Left ventricle myocardium inferior (tissue), 1 donor: ENCODE results near the gene USP17L24. TPM values are rescaled to one million over a fixed set of nuclear protein-coding genes. Genes with fewer than 3 reads are reported as not detected.
"Not testable (repeated sequence)": the region's sequence is repeated elsewhere in the genome, so short reads cannot be mapped to it uniquely, and the experiment has no call there.

ENCODE experiments used
- DNase-seq: peaks from one replicate; pipeline ENCODE4 v3.0.0-alpha.2; 2020
- H3K27ac ChIP-seq: fragments of 200-600 bp; replicated peaks from 2 replicates; pipeline ENCODE4 v1.8.0; 2021
- H3K27me3 ChIP-seq: fragments of 200-600 bp; 2 replicates; pipeline ENCODE4 v1.8.0; 2021; ENCODE audit warnings: low read depth
- H3K36me3 ChIP-seq: fragments of 200-600 bp; 2 replicates; pipeline ENCODE4 v1.8.0; 2021
- H3K4me1 ChIP-seq: fragments of 200-600 bp; 2 replicates; pipeline ENCODE4 v1.8.0; 2021
- H3K4me3 ChIP-seq: fragments of 200-600 bp; 2 replicates; pipeline ENCODE4 v1.8.0; 2021; ENCODE audit warnings: mild to moderate bottlenecking, moderate library complexity
- H3K9me3 ChIP-seq: fragments of 200-600 bp; replicated peaks from 2 replicates; pipeline ENCODE4 v1.8.0; 2021
- intact Hi-C: fragments of 100-400 bp; cut with micrococcal nuclease; formaldehyde crosslinking; loops from one replicate; pipeline ENCODE4 v1.11.0; 2022
- long read RNA-seq: library from polyadenylated mRNA; unstranded; transcript quantifications from one replicate; pipeline ENCODE4 v2.0.0, GENCODE V29; 2021
- total RNA-seq: library from RNA; stranded (reverse); fragmentation: NEBNext Ultra II Directional; extraction: Animal tissue kit (Norgen Biotek cat#: 25700); gene quantifications from one replicate; pipeline ENCODE4 v1.2.1, GENCODE V29; 2021
- donor health status: DM: no; HTN: yes; CAD: no; lungs with severe emphysema.

USP17L24 gene, protein sequence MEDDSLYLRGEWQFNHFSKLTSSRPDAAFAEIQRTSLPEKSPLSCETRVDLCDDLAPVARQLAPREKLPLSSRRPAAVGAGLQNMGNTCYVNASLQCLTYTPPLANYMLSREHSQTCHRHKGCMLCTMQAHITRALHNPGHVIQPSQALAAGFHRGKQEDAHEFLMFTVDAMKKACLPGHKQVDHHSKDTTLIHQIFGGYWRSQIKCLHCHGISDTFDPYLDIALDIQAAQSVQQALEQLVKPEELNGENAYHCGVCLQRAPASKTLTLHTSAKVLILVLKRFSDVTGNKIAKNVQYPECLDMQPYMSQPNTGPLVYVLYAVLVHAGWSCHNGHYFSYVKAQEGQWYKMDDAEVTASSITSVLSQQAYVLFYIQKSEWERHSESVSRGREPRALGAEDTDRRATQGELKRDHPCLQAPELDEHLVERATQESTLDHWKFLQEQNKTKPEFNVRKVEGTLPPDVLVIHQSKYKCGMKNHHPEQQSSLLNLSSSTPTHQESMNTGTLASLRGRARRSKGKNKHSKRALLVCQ
- total RNA-seq = not detected
- long read RNA-seq = 0 reads

DNA sequence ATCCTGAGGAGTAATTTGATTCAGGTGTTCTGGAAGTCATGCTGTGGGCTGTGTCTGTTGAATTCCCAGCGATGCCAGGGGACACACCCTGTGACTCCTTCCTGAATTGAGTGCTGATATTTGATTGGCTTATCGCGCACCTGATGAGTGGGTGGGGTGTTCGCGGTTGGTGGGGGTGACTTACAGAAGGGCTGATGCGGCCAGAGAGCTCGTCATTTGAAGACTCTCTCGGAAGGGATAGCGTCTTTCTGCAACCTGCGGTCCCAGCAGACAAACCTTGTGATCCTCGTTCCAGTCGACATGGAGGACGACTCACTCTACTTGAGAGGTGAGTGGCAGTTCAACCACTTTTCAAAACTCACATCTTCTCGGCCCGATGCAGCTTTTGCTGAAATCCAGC lies at the start of gene USP17L24:
Gene USP17L24 (plus strand): TSS at position 301 of the 400 bp plus-strand sequence. CDS start 0 bp downstream, at position 301.
- DNase-seq, H3K9me3 ChIP-seq, H3K27me3 ChIP-seq, H3K36me3 ChIP-seq, H3K4me3 ChIP-seq, H3K4me1 ChIP-seq, intact Hi-C loops, H3K27ac ChIP-seq: not testable (repeated sequence)

DNA sequence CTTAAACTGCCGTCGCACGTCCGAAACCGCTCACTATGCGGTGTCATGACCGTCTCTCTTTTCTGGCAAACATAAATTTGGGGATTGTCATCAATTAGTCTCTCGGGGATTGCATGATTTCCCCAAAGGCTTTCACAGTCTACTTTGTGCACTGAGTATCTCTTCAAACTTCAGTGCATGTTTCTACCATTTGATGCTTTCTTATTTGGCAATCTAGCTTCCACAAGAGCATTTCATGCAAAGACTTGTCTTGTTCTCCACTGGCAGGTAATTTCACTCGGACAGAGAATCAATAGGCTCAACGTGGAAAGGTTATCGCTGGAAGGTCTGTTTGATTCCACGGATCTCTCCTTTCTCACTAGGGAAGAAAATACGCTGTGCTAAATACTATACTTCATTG lies 774 bp upstream of the USP17L24 start:
- intact Hi-C loops, H3K4me3 ChIP-seq, DNase-seq, H3K36me3 ChIP-seq, H3K4me1 ChIP-seq, H3K27me3 ChIP-seq, H3K27ac ChIP-seq, H3K9me3 ChIP-seq: not testable (repeated sequence)

DNA sequence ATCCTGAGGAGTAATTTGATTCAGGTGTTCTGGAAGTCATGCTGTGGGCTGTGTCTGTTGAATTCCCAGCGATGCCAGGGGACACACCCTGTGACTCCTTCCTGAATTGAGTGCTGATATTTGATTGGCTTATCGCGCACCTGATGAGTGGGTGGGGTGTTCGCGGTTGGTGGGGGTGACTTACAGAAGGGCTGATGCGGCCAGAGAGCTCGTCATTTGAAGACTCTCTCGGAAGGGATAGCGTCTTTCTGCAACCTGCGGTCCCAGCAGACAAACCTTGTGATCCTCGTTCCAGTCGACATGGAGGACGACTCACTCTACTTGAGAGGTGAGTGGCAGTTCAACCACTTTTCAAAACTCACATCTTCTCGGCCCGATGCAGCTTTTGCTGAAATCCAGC lies 4.6 kb downstream of the USP17L24 start, which contains the start of gene USP17L25:
Gene USP17L25 (plus strand): TSS at position 301 of the 400 bp plus-strand sequence. CDS start 0 bp downstream, at position 301.
- DNase-seq, H3K27me3 ChIP-seq, H3K4me1 ChIP-seq, intact Hi-C loops, H3K4me3 ChIP-seq, H3K9me3 ChIP-seq, H3K27ac ChIP-seq, H3K36me3 ChIP-seq: not testable (repeated sequence)

DNA sequence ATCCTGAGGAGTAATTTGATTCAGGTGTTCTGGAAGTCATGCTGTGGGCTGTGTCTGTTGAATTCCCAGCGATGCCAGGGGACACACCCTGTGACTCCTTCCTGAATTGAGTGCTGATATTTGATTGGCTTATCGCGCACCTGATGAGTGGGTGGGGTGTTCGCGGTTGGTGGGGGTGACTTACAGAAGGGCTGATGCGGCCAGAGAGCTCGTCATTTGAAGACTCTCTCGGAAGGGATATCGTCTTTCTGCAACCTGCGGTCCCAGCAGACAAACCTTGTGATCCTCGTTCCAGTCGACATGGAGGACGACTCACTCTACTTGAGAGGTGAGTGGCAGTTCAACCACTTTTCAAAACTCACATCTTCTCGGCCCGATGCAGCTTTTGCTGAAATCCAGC lies 9.4 kb downstream of the USP17L24 start, which contains the start of gene USP17L26:
Gene USP17L26 (plus strand): TSS at position 301 of the 400 bp plus-strand sequence. CDS start 0 bp downstream, at position 301.
- H3K4me3 ChIP-seq, H3K27me3 ChIP-seq, H3K9me3 ChIP-seq, DNase-seq, intact Hi-C loops, H3K36me3 ChIP-seq, H3K27ac ChIP-seq, H3K4me1 ChIP-seq: not testable (repeated sequence)

DNA sequence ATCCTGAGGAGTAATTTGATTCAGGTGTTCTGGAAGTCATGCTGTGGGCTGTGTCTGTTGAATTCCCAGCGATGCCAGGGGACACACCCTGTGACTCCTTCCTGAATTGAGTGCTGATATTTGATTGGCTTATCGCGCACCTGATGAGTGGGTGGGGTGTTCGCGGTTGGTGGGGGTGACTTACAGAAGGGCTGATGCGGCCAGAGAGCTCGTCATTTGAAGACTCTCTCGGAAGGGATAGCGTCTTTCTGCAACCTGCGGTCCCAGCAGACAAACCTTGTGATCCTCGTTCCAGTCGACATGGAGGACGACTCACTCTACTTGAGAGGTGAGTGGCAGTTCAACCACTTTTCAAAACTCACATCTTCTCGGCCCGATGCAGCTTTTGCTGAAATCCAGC lies 14.1 kb downstream of the USP17L24 start, which contains the start of gene USP17L5:
Gene USP17L5 (plus strand): TSS at position 301 of the 400 bp plus-strand sequence. CDS start 0 bp downstream, at position 301.
- H3K27ac ChIP-seq, H3K4me3 ChIP-seq, H3K4me1 ChIP-seq, DNase-seq, intact Hi-C loops, H3K27me3 ChIP-seq, H3K36me3 ChIP-seq, H3K9me3 ChIP-seq: not testable (repeated sequence)

DNA sequence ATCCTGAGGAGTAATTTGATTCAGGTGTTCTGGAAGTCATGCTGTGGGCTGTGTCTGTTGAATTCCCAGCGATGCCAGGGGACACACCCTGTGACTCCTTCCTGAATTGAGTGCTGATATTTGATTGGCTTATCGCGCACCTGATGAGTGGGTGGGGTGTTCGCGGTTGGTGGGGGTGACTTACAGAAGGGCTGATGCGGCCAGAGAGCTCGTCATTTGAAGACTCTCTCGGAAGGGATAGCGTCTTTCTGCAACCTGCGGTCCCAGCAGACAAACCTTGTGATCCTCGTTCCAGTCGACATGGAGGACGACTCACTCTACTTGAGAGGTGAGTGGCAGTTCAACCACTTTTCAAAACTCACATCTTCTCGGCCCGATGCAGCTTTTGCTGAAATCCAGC lies 18.9 kb downstream of the USP17L24 start, which contains the start of gene USP17L27:
Gene USP17L27 (plus strand): TSS at position 301 of the 400 bp plus-strand sequence. CDS start 0 bp downstream, at position 301.
- H3K27ac ChIP-seq, DNase-seq, intact Hi-C loops, H3K27me3 ChIP-seq, H3K9me3 ChIP-seq, H3K4me3 ChIP-seq, H3K4me1 ChIP-seq, H3K36me3 ChIP-seq: not testable (repeated sequence)

DNA sequence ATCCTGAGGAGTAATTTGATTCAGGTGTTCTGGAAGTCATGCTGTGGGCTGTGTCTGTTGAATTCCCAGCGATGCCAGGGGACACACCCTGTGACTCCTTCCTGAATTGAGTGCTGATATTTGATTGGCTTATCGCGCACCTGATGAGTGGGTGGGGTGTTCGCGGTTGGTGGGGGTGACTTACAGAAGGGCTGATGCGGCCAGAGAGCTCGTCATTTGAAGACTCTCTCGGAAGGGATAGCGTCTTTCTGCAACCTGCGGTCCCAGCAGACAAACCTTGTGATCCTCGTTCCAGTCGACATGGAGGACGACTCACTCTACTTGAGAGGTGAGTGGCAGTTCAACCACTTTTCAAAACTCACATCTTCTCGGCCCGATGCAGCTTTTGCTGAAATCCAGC lies 23.6 kb downstream of the USP17L24 start, which contains the start of gene USP17L28:
Gene USP17L28 (plus strand): TSS at position 301 of the 400 bp plus-strand sequence. CDS start 0 bp downstream, at position 301.
- H3K9me3 ChIP-seq, H3K36me3 ChIP-seq, H3K27ac ChIP-seq, H3K27me3 ChIP-seq, H3K4me1 ChIP-seq, H3K4me3 ChIP-seq, DNase-seq, intact Hi-C loops: not testable (repeated sequence)

DNA sequence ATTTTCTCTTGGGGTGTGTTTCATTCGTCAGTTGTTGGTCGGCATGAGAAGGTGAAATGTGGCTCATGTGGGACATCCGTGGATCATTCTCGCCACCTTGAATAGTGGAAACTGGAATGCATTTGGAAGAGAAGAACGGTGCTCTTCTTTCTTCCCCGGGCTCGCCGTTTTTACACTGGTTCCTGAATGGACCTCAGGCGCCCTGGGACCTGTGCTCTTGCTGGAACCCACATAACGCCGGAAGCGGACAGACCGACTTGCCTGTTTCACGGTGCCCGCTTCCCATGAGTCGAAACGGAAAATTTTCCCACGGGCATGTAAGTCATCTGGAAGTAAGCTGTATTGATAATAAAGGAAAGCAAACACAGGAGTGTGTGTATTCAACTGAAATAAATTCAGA lies 25.9 kb downstream of the USP17L24 start:
- H3K9me3 ChIP-seq, intact Hi-C loops, H3K27me3 ChIP-seq, H3K36me3 ChIP-seq, H3K4me1 ChIP-seq, H3K27ac ChIP-seq, H3K4me3 ChIP-seq, DNase-seq: not testable (repeated sequence)

DNA sequence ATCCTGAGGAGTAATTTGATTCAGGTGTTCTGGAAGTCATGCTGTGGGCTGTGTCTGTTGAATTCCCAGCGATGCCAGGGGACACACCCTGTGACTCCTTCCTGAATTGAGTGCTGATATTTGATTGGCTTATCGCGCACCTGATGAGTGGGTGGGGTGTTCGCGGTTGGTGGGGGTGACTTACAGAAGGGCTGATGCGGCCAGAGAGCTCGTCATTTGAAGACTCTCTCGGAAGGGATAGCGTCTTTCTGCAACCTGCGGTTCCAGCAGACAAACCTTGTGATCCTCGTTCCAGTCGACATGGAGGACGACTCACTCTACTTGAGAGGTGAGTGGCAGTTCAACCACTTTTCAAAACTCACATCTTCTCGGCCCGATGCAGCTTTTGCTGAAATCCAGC lies 28.4 kb downstream of the USP17L24 start, which contains the start of gene USP17L29:
Gene USP17L29 (plus strand): TSS at position 301 of the 400 bp plus-strand sequence. CDS start 0 bp downstream, at position 301.
- intact Hi-C loops, H3K27ac ChIP-seq, DNase-seq, H3K9me3 ChIP-seq, H3K4me3 ChIP-seq, H3K4me1 ChIP-seq, H3K27me3 ChIP-seq, H3K36me3 ChIP-seq: not testable (repeated sequence)

DNA sequence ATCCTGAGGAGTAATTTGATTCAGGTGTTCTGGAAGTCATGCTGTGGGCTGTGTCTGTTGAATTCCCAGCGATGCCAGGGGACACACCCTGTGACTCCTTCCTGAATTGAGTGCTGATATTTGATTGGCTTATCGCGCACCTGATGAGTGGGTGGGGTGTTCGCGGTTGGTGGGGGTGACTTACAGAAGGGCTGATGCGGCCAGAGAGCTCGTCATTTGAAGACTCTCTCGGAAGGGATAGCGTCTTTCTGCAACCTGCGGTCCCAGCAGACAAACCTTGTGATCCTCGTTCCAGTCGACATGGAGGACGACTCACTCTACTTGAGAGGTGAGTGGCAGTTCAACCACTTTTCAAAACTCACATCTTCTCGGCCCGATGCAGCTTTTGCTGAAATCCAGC lies 37.9 kb downstream of the USP17L24 start, which contains the start of gene USP17L30:
Gene USP17L30 (plus strand): TSS at position 301 of the 400 bp plus-strand sequence. CDS start 0 bp downstream, at position 301.
- H3K4me3 ChIP-seq, intact Hi-C loops, H3K9me3 ChIP-seq, H3K4me1 ChIP-seq, H3K27ac ChIP-seq, H3K36me3 ChIP-seq, DNase-seq, H3K27me3 ChIP-seq: not testable (repeated sequence)

Other genes starting within 250 kb of the USP17L24 start
- gene FAM90A26, start 154.8 kb upstream of the USP17L24 start, total RNA-seq = not detected
- gene USP17L10, start 114.5 kb upstream of the USP17L24 start, total RNA-seq = not detected
- not detected for gene USP17L11, start 109.8 kb upstream of the USP17L24 start, total RNA-seq
- gene USP17L12, start 105.0 kb upstream of the USP17L24 start, total RNA-seq = not detected
- not detected for gene USP17L13, start 100.3 kb upstream of the USP17L24 start, total RNA-seq
- gene USP17L15, start 90.8 kb upstream of the USP17L24 start, total RNA-seq = not detected
- not detected for gene USP17L17, start 81.3 kb upstream of the USP17L24 start, total RNA-seq
- gene USP17L18, start 76.5 kb upstream of the USP17L24 start, total RNA-seq = not detected
- gene USP17L19, start 71.8 kb upstream of the USP17L24 start, total RNA-seq = not detected
- gene USP17L20, start 67.0 kb upstream of the USP17L24 start, total RNA-seq = not detected
- gene USP17L21, start 62.3 kb upstream of the USP17L24 start, total RNA-seq = not detected
- not detected for gene USP17L22, start 57.5 kb upstream of the USP17L24 start, total RNA-seq
- gene USP17L25, start 4.7 kb downstream of the USP17L24 start, total RNA-seq = not detected
- not detected for gene USP17L26, start 9.5 kb downstream of the USP17L24 start, total RNA-seq
- not detected for gene USP17L5, start 14.2 kb downstream of the USP17L24 start, total RNA-seq
- gene USP17L27, start 19.0 kb downstream of the USP17L24 start, total RNA-seq = not detected
- not detected for gene USP17L28, start 23.7 kb downstream of the USP17L24 start, total RNA-seq
- not detected for gene USP17L29, start 28.5 kb downstream of the USP17L24 start, total RNA-seq
- gene USP17L30, start 38.0 kb downstream of the USP17L24 start, total RNA-seq = not detected
- gene DEFB131A, start 119.2 kb downstream of the USP17L24 start, total RNA-seq = not detected